Endothelial cell of umbilical vein (primary cell): ENCODE measurements around the gene DNAJC7. TPM values are rescaled to one million over a fixed set of nuclear protein-coding genes. Genes with fewer than 3 reads are reported as not detected.
A peak's percentile ranks its signal among the peaks of the same experiment; 100 is the strongest.

Experiments
- BruUV-seq: library from RNA; stranded (reverse); fragments of 400-500 nt; replicated peaks from 2 replicates; lab custom pipeline; 2021; lab: Mats Ljungman, UMichigan
- CTCF ChIA-PET: fragments of 300-600, 350-600 bp; sonication (Branson Sonifier 250); formaldehyde crosslinking; loops from one replicate; lab custom pipeline; 2021; ENCODE audit warnings: antibody characterized with exemption, inconsistent platforms; lab: Charles Lee
- POLR2A ChIA-PET: fragments of 300-600, 350-600 bp; sonication (Branson Sonifier 250); formaldehyde crosslinking; loops from one replicate; lab custom pipeline; 2021; ENCODE audit warnings: antibody characterized with exemption, inconsistent platforms; lab: Charles Lee
- DNase-seq: peaks from one replicate; pipeline ENCODE4 v3.0.0-alpha.2; 2011; ENCODE audit warnings: low read depth, low spot score
- FAIRE-seq: peaks from 2 replicates; lab custom pipeline; 2011; peaks lifted over from hg19 to GRCh38; lab: Jason Lieb, UNC
- H2AFZ ChIP-seq: 2 replicates; pipeline ENCODE4 v1.6.0; 2012; ENCODE audit warnings: low read depth, low read length, control low read depth, inconsistent platforms
- H3K27ac ChIP-seq: 2 replicates; pipeline ENCODE4 v1.5.1; 2011; ENCODE audit warnings: low read depth, mild to moderate bottlenecking, control low read depth, low read length, moderate library complexity; ENCODE audit not compliant: insufficient read depth
- H3K27me3 ChIP-seq, 2 experiments: 2 replicates each; pipeline versions ENCODE4 v1.6.0 to v1.6.1; 2011; ENCODE audit warnings: low read length in 2 of 2, mixed read lengths in 1 of 2; ENCODE audit not compliant: control insufficient read depth in 2 of 2, insufficient read depth in 2 of 2
- H3K36me3 ChIP-seq, 2 experiments: 2 replicates in 1 of 2; 3 replicates in 1 of 2; pipeline ENCODE4 v1.5.1; 2011; ENCODE audit warnings: low read length in 2 of 2, mild to moderate bottlenecking in 1 of 2, moderate library complexity in 1 of 2; ENCODE audit not compliant: control insufficient read depth in 2 of 2, insufficient read depth in 2 of 2; ENCODE audit errors: extremely low read depth in 1 of 2
- H3K4me1 ChIP-seq: 3 replicates; pipeline ENCODE4 v1.5.1; 2011; ENCODE audit warnings: mild to moderate bottlenecking, low read length; ENCODE audit not compliant: control insufficient read depth, insufficient read depth; ENCODE audit errors: extremely low read depth
- H3K4me2 ChIP-seq: 2 replicates; pipeline ENCODE4 v1.6.1; 2011; ENCODE audit warnings: low read length, control low read depth, mixed read lengths; ENCODE audit not compliant: insufficient read depth
- H3K4me3 ChIP-seq, 3 experiments: fragments of 200-600 bp in 1 of 3; sonication (generic), shearing (Covaris generic) in 1 of 3; replicated peaks in 1 of 3; 2 replicates each; pipeline ENCODE4 v1.5.1; 2011 to 2016; ENCODE audit warnings: control low read depth in 3 of 3, low read length in 3 of 3, mild to moderate bottlenecking in 2 of 3, inconsistent platforms in 1 of 3, low read depth in 1 of 3, moderate library complexity in 1 of 3; ENCODE audit not compliant: insufficient read depth in 1 of 3
- H3K79me2 ChIP-seq: 2 replicates; pipeline ENCODE4 v1.6.0; 2012; ENCODE audit warnings: low read length, inconsistent platforms; ENCODE audit not compliant: control insufficient read depth, insufficient read depth
- H3K9ac ChIP-seq: replicated peaks from 2 replicates; pipeline ENCODE3; 2011; ENCODE audit warnings: low read length, control low read depth; ENCODE audit not compliant: insufficient read depth; ENCODE audit errors: extremely low read depth
- H3K9me1 ChIP-seq: replicated peaks from 3 replicates; pipeline ENCODE4 v1.6.0; 2011; ENCODE audit warnings: mild to moderate bottlenecking, low read length; ENCODE audit not compliant: control insufficient read depth, insufficient read depth; ENCODE audit errors: extremely low read depth
- H3K9me3 ChIP-seq: replicated peaks from 2 replicates; pipeline ENCODE4 v1.5.1; 2012; ENCODE audit warnings: low read length, inconsistent platforms; ENCODE audit not compliant: control insufficient read depth, insufficient read depth
- H4K20me1 ChIP-seq: replicated peaks from 2 replicates; pipeline ENCODE3; 2011; ENCODE audit warnings: mild to moderate bottlenecking, low read length; ENCODE audit not compliant: control insufficient read depth, insufficient read depth; ENCODE audit errors: extremely low read depth
- CTCF ChIP-seq, 2 donors: IDR thresholded peaks; 1 replicate in 1 of 2; 2 replicates in 1 of 2; pipeline ENCODE4 v1.5.1; 2011; ENCODE audit warnings: low read length in 2 of 2, mild to moderate bottlenecking in 2 of 2, moderate library complexity in 2 of 2, control low read depth in 1 of 2, inconsistent platforms in 1 of 2, low read depth in 1 of 2; ENCODE audit not compliant: insufficient read depth in 1 of 2; ENCODE audit errors: extremely low read depth in 1 of 2
- EZH2 ChIP-seq: IDR thresholded peaks from 2 replicates; pipeline ENCODE4 v1.6.1; 2012; ENCODE audit warnings: borderline replicate concordance, low read depth, mild to moderate bottlenecking, moderate library complexity, low read length, inconsistent platforms; ENCODE audit not compliant: severe bottlenecking
- FOS ChIP-seq: IDR thresholded peaks from 2 replicates; pipeline ENCODE4 v1.6.1; 2011; ENCODE audit warnings: mild to moderate bottlenecking, low read length, moderate library complexity, borderline replicate concordance; ENCODE audit not compliant: insufficient read depth
- GATA2 ChIP-seq: IDR thresholded peaks from 2 replicates; pipeline ENCODE4 v1.7.0; 2011; ENCODE audit warnings: low read depth, mild to moderate bottlenecking, moderate library complexity, mixed read lengths, low read length; ENCODE audit not compliant: insufficient read length, insufficient read depth
- JUN ChIP-seq: IDR thresholded peaks from 2 replicates; pipeline ENCODE4 v1.6.1; 2011; ENCODE audit warnings: borderline replicate concordance, low read depth; ENCODE audit not compliant: insufficient read length, insufficient read depth
- MAX ChIP-seq: IDR thresholded peaks from 2 replicates; pipeline ENCODE4 v1.6.1; 2011; ENCODE audit not compliant: insufficient read depth, insufficient read length
- MYC ChIP-seq: IDR thresholded peaks from one replicate; pipeline ENCODE4 v1.6.1; 2011; ENCODE audit warnings: mild to moderate bottlenecking, low read depth, low read length
- POLR2A ChIP-seq: IDR thresholded peaks from 2 replicates; pipeline ENCODE4 v1.6.1; 2012; ENCODE audit warnings: low read depth, mild to moderate bottlenecking, control low read depth, low read length
- POLR2AphosphoS5 ChIP-seq: IDR thresholded peaks from 2 replicates; pipeline ENCODE4 v1.6.1; 2012; ENCODE audit warnings: low read depth, mild to moderate bottlenecking, control low read depth, low read length, moderate library complexity; ENCODE audit not compliant: insufficient read depth
- dilution Hi-C: fragments of 300-500 bp; cut with MboI; formaldehyde crosslinking; loops from one replicate; pipeline ENCODE4 v1.15.0; 2019; ENCODE audit warnings: low sequenced_read_pairs; ENCODE audit not compliant: extremely low pct_ligation_motif_present
- intact Hi-C: fragments of 100-400 bp; cut with micrococcal nuclease; formaldehyde crosslinking; loops from one replicate; pipeline ENCODE4 v1.10.0; 2022
- polyA plus RNA-seq, 4 experiments: library from polyadenylated mRNA; depleted of rRNA in 3 of 4; stranded (reverse) in 3 of 4; unstranded in 1 of 4; fragments of >200 nt; gene quantifications; 2 replicates each; pipeline versions ENCODE4 v1.2.1 to v1.2.3, GENCODE V29; 2011 to 2012; ENCODE audit warnings: missing spikeins in 1 of 4
- total RNA-seq: library from RNA; stranded (reverse); gene quantifications from 2 replicates; pipeline ENCODE4 v1.2.3, GENCODE V29; 2021

The DNAJC7 gene
- total and polyA plus RNA-seq, 2 donors (not counting 3 experiments of a cell fraction or from before 2014, with no cell fraction given): 19.8 to 111 TPM

GRCh38 chr17:41976142-41976768 is 41.0 kb downstream of the DNAJC7 start:
- H3K36me3 ChIP-seq: peaks cover 13 to 63% of the 10 kb centered on the region in 2 experiments
- no peaks in the 10 kb centered on the region for H3K27me3 ChIP-seq
- CTCF ChIA-PET: interaction anchor here (1.2 to 2.0 kb wide), 5 partner anchors 10 to 27 kb away, joined by 3 to 8 read pairs (median 5); partner anchors contain the start of gene CNP
- H3K79me2 ChIP-seq: no peaks in the 10 kb centered on the region
- H3K27ac ChIP-seq: no peak overlapping the region
- TF ChIP-seq GATA2 (no peak), MYC (no peak), FOS (no peak), JUN (no peak), MAX (no peak), POLR2A (no peak), EZH2 (no peak), POLR2AphosphoS5 (no peak), CTCF (IDR thresholded peaks at IDR 0.05; ENCODE audit: extremely low read depth in 1 of 2, insufficient read depth in 1 of 2, low read depth in 1 of 2, low read length in 2 of 2) (no peak)
- FAIRE-seq (no peak), DNase-seq (no peak)
- TSS peak; percentile 49 for BruUV-seq
- H4K20me1 ChIP-seq: no peaks in the 10 kb centered on the region
- H3K9me1 ChIP-seq: no peaks in the 10 kb centered on the region
- H3K4me3 ChIP-seq: no peak overlapping the region
- dilution Hi-C loops (no loop called here), intact Hi-C loops (no loop called here)
- no peak overlapping the region for H2AFZ ChIP-seq
- POLR2A ChIA-PET: no interaction called here
- H3K9ac ChIP-seq: no peak overlapping the region
- H3K4me2 ChIP-seq: no peak overlapping the region
- H3K4me1 ChIP-seq: no peaks in the 10 kb centered on the region
- no peaks in the 10 kb centered on the region for H3K9me3 ChIP-seq
